Upper lobe of left lung (tissue), 6 donors: Measurements from ENCODE around the gene DNAJB12. TPM values are rescaled to one million over a fixed set of nuclear protein-coding genes. Genes with fewer than 3 reads are reported as not detected.
"Not testable (repeated sequence)": the region's sequence is repeated elsewhere in the genome, so short reads cannot be mapped to it uniquely, and the experiment has no call there.

Experiments used
- ATAC-seq, 2 donors: fragments of 200-7000 bp; cut with Tn5 transposase; one replicate each; pipeline ENCODE4 v1.9.1; 2022; ENCODE audit warnings: mild to moderate bottlenecking in 2 of 2, moderate library complexity in 2 of 2; ENCODE audit not compliant: low FRiP score in 2 of 2
- DNase-seq, 2 donors: peaks; one replicate each; pipeline ENCODE4 v3.0.0-alpha.2; 2019 to 2020
- H3K27ac ChIP-seq, 4 donors: fragments of 200-600 bp; sonication (generic); one replicate each; pipeline ENCODE4 v1.5.1; 2016 to 2019
- H3K27me3 ChIP-seq, 4 donors: fragments of 200-600 bp; sonication (generic); one replicate each; pipeline ENCODE4 v1.5.1; 2017 to 2019
- H3K36me3 ChIP-seq, 4 donors: fragments of 200-600 bp; sonication (generic); one replicate each; pipeline ENCODE4 v1.5.1; 2016 to 2019
- H3K4me1 ChIP-seq, 4 donors: fragments of 200-600 bp; sonication (generic); one replicate each; pipeline ENCODE4 v1.5.1; 2018 to 2019
- H3K4me3 ChIP-seq, 4 donors: fragments of 200-600 bp; sonication (generic); one replicate each; pipeline ENCODE4 v1.5.1; 2017 to 2019; ENCODE audit warnings: mild to moderate bottlenecking in 2 of 4, moderate library complexity in 1 of 4
- H3K9me3 ChIP-seq, 4 donors: fragments of 200-600 bp; sonication (generic); one replicate each; pipeline ENCODE4 v1.5.1; 2018 to 2019
- CTCF ChIP-seq, 6 experiments: fragments of 450-650 bp in 4 of 6; fragments of 200-600 bp in 2 of 6; sonication (generic) in 2 of 6; IDR thresholded peaks; one replicate each; pipeline ENCODE4 v1.5.1; 2016 to 2019; ENCODE audit warnings: antibody characterized with exemption in 6 of 6
- EP300 ChIP-seq, 4 donors: sonication (generic); formaldehyde crosslinking; IDR thresholded peaks; one replicate each; pipeline ENCODE4 v1.5.1; 2017; ENCODE audit warnings: antibody characterized with exemption in 4 of 4, control low read depth in 2 of 4
- POLR2A ChIP-seq, 4 donors: fragments of 450-650 bp; IDR thresholded peaks; one replicate each; pipeline ENCODE4 v1.5.1; 2016 to 2017; ENCODE audit warnings: antibody characterized with exemption in 4 of 4, mild to moderate bottlenecking in 2 of 4
- POLR2AphosphoS5 ChIP-seq, 2 donors: sonication (generic); formaldehyde crosslinking; IDR thresholded peaks; one replicate each; pipeline ENCODE4 v1.5.1; 2017; ENCODE audit warnings: antibody characterized with exemption in 2 of 2
- WGBS, 2 donors: methylation state at CpG; one replicate each; pipeline ENCODE4 v1.1.5; 2017 to 2018; 5-methylcytosine and 5-hydroxymethylcytosine counted together
- total RNA-seq, 6 donors: library from RNA; depleted of rRNA in 4 of 6; stranded (reverse); fragments of >200 nt in 4 of 6; gene quantifications; one replicate each; pipeline versions ENCODE4 v1.1.0 to v1.2.1, GENCODE V29; 2016 to 2021
- donor health status: DM: no; HTN: no; CAD: no; lungs with moderate emphysema.
- donor health status: DM: no; HTN: yes; CAD: no; lungs with severe emphysema.

DNAJB12 gene
- total RNA-seq, 6 donors from 2014 or later: 24.4 to 81.7 (median 49.2) TPM

GRCh38 chr10:72296829-72297280 is 57.9 kb downstream of the DNAJB12 start:
- not testable (repeated sequence) for H3K9me3 ChIP-seq, DNase-seq, ATAC-seq, H3K27me3 ChIP-seq, H3K36me3 ChIP-seq
- peak overlapping the region; percentile 92 to 99 (median 98) for H3K27ac ChIP-seq
- TF ChIP-seq POLR2A (IDR thresholded peaks at IDR 0.05): peak in 1 of 4 donors; percentile 72
- 67 to 68% methylated on average over 19 of the region's 19 CpGs for WGBS, 2 donors
- peak overlapping the region in 3 of 4 donors; percentile 60 to 70 (median 68) for H3K4me3 ChIP-seq
- H3K4me1 ChIP-seq: peaks cover 10 to 31% (median 22%) of the 10 kb centered on the region in 4 donors

GRCh38 chr10:72295330-72295910 is 59.3 kb downstream of the DNAJB12 start:
- H3K4me3 ChIP-seq: no peak overlapping the region
- H3K27me3 ChIP-seq: no peaks in the 10 kb centered on the region
- H3K9me3 ChIP-seq: no peaks in the 10 kb centered on the region
- TF ChIP-seq POLR2AphosphoS5 (IDR thresholded peaks at IDR 0.05): no peak
- no peak for TF ChIP-seq POLR2A (IDR thresholded peaks at IDR 0.05)
- H3K36me3 ChIP-seq: no peaks in the 10 kb centered on the region
- peak overlapping the region in 1 of 4 donors; percentile 35 for H3K27ac ChIP-seq
- DNase-seq (no peak), ATAC-seq (no peak)
- WGBS, 2 donors: 80 to 86% methylated on average over 4 to 8 of the region's 8 CpGs
- peaks cover 10 to 31% (median 22%) of the 10 kb centered on the region in 4 donors for H3K4me1 ChIP-seq

- H3K27me3 ChIP-seq: no peaks in the 10 kb centered on the region
- DNase-seq (no peak), ATAC-seq (no peak)
- 53 to 70% methylated on average over 6 of the region's 6 CpGs for WGBS, 2 donors
- no peaks in the 10 kb centered on the region for H3K9me3 ChIP-seq
- TF ChIP-seq EP300 (IDR thresholded peaks at IDR 0.05) (no peak), POLR2A (IDR thresholded peaks at IDR 0.05) (no peak), POLR2AphosphoS5 (IDR thresholded peaks at IDR 0.05) (no peak), CTCF (IDR thresholded peaks at IDR 0.05) (no peak)
- no peak overlapping the region for H3K27ac ChIP-seq
- no peaks in the 10 kb centered on the region for H3K36me3 ChIP-seq
- no peak overlapping the region for H3K4me3 ChIP-seq
- H3K4me1 ChIP-seq: peaks cover 5 to 15% (median 10%) of the 10 kb centered on the region in 4 donors
Observed at GRCh38 chr10:72292223-72292691, 62.5 kb downstream of the DNAJB12 start.

- Histone ChIP-seq H3K9me3 (no peaks in the 10 kb centered on the region), H3K4me1 (peaks cover 0 to 3% (median 1%) of the 10 kb centered on the region in 4 donors), H3K27ac (no peak overlapping the region), H3K4me3 (no peak overlapping the region), H3K36me3 (no peaks in the 10 kb centered on the region), H3K27me3 (no peaks in the 10 kb centered on the region)
- WGBS, 2 donors: 95 to 99% methylated on average over 3 to 4 of the region's 4 CpGs
- DNase-seq (no peak), ATAC-seq (no peak)
- TF ChIP-seq POLR2AphosphoS5 (IDR thresholded peaks at IDR 0.05) (no peak), EP300 (IDR thresholded peaks at IDR 0.05) (no peak), POLR2A (IDR thresholded peaks at IDR 0.05) (no peak), CTCF (IDR thresholded peaks at IDR 0.05) (no peak)
Observed at GRCh38 chr10:72291019-72291532, 63.6 kb downstream of the DNAJB12 start.

GRCh38 chr10:72285972-72286521 is 68.7 kb downstream of the DNAJB12 start:
- ATAC-seq (no peak), DNase-seq (peak in 1 of 2 donors; percentile 58)
- Histone ChIP-seq H3K27ac (no peak overlapping the region), H3K4me1 (peaks cover 2 to 12% (median 3%) of the 10 kb centered on the region in 4 donors), H3K27me3 (no peaks in the 10 kb centered on the region), H3K9me3 (no peaks in the 10 kb centered on the region), H3K4me3 (no peak overlapping the region), H3K36me3 (no peaks in the 10 kb centered on the region)
- WGBS, 2 donors: 70 to 75% methylated on average over 14 of the region's 14 CpGs
- TF ChIP-seq POLR2A (IDR thresholded peaks at IDR 0.05) (no peak), POLR2AphosphoS5 (IDR thresholded peaks at IDR 0.05) (no peak), EP300 (IDR thresholded peaks at IDR 0.05) (no peak), CTCF (IDR thresholded peaks at IDR 0.05) (no peak)
